HL-60/S4 treated with retinoic acid at 250 ng/mL for 4 days and 3 days (cell line): ENCODE data around the gene SLC2A5.

ENCODE experiments used
- in situ Hi-C: fragments of 300-500 bp; cut with MboI; formaldehyde crosslinking; loops from 2 replicates; pipeline ENCODE4 v1.7.0; 2022; ENCODE audit warnings: low sequenced_read_pairs

The SLC2A5 gene

DNA sequence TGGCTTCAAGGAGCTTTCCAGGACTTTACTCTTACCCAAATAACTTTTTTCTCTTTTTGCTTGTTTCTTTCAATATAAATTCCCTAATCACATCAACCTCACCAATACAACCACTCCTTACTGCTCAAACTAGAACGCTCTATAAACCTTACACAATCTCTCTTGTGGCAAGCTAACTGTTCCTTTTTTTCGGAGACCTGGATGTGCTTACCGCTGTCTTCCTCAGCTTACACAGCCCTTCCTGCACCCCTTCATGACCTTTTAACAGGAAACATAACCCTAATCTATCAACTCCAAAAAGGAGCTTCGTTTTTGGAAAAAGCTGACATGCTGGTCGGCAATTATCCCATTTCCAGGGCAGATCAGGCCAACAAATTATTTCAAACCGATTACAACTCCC lies 24.1 kb upstream of the SLC2A5 start:
- in situ Hi-C loops = no loop called here

DNA sequence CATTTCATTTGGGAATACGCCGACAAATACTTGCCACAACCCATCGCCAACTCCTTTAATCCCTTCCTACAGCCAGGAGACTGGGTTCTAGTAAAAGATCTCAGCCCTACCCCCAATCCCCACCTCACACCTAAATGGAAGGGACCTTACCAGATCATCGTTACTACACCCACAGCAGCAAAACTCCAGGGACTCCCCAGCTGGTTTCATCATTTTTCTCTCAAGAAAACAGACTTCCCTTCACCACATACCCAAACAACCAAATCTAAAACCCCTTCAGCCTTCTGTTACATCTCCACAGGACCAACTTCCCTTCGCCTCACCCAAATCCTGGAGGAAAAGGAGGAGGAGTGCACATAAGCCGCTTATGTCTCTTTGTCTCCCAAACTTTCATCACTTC lies 23.7 kb upstream of the SLC2A5 start:
- in situ Hi-C loops = no loop called here

DNA sequence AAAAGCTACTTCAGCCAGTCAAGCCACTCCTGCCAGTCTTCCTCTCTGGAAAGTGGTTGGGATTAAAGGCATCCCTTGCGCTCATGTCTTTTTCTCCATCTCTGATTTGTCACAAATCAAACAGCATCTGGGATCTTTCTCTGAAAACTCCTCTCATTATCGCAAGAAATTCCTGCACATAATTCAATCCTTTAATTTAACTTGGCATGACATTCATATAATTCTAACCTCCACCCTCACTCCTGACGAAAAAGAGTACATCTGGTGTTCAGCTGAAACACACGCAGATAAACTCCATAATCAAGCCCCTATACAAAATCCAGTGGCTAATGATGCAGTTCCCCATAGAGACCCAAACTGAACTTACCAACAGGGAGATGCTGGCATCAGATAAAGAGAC lies 19.4 kb upstream of the SLC2A5 start:
- in situ Hi-C loops = no loop called here

DNA sequence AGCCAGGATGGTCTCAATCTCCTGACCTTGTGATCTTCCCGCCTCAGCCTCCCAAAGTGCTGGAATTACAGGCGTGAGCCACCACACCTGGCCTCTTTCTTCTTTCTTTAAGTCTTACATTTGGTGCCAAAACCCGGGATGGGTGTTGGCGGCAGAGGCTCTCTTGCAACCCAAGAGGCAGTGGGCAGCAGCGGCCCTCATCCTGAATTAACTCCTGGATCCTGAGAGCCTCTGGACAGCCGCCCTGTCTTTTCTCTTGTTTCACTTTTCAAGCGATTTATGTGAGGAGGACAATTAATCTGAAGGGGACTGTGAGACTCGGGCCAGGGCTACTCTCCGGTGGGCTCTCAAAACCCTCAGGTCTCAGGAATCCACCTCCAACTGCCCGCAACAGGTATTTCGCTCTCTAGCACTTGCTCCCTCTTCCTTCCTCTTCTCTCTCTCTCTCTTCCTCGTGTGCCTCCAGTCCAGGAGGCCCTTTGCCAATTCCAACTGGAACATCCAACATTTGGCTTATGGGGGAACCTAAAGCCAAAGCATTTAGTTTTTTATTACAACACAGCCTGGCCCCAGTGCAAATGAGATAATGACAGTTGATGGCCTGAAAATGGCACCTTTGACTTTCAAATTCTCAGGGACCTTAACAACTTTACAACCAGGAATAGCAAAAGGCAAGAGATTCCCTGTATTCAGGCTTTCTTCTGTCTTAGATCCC lies 18.1 kb upstream of the SLC2A5 start:
- in situ Hi-C loops = no loop called here

DNA sequence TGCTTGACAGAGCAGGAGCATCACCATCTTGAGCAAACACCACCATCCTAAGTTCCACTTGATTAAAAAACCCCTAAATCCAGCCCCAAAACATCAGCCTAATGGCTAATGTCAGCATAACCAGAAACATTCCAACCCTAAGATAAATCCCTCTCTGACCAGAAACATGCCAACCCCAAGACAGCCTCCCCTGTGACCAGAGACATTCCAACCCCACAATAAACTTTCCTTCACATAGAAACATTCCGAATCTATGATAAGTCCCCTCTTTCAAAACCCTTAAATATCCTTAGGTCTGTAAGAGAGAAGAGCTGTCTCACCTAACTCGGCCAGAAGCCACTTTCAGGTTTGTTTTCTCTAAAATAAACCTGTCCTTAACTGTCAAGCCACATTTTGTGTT lies 17.4 kb upstream of the SLC2A5 start:
- in situ Hi-C loops = no loop called here

DNA sequence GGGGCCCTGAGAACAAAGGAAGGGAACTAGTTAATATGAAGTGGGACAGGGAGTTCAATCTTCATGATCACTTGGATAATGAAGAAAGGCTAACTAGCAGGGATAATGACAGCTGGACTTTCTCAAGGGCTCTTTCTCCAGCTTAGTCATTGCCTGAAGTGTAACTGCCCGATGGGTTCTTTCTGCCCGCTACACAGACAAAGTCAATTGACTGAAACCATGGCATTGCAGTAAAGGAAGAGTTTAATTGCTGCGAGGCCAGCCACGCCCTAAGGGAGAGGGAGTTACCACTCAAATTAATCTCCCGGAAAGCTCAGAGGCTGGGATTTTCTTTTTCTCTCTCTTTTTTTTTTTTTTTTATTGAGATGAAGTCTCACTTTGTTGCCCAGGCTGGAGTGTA lies 16.6 kb upstream of the SLC2A5 start:
- in situ Hi-C loops = no loop called here

DNA sequence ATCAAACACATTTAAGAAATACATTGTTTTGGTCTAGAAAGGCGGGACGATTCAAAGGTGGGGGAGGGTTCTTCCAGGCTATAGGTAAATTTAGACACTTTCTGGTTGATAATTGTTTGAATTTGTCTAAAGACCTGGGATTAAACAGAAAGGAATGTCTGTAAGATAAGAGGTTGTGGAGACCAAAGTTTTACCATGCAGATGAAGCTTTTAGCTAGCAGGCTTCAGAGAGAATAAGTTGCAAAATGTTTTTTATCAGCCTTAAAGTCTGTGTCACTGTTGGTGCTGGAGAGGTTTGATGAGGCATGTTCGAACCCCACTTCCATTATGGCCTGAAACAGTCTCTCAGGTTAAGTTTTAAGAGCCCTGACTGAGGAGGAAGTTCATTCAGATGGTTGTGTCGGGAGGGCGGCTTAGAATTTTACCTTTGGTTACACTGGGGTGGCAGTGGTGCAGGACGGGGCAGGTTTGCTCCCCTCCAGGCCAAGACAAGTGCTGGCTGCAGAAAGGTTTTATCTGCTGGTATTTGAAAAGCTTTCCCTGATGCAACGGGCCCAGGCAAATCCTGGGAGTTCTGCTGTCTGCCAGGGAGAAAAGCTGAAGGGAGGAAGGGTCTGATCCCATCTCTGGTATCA lies 16.0 kb upstream of the SLC2A5 start:
- in situ Hi-C loops = no loop called here

DNA sequence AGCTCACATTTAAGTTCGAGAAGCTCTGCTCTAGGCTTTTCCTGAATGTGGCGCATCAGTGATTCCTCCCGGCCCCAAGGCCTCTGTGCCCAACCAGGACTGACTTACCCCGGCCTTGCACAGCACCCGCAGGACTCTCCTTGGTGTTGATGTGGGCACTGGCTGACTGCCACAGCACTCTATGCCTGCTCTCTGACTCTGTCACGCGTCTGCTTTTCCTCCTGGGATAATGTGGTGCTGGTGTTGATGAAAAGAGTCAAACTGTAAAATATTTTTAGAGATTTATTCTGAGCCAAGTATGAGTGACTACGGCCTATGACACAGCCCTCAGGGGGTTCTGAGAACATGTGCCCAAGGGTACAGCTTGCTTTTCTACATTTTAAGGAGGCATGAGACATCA lies 15.5 kb upstream of the SLC2A5 start:
- in situ Hi-C loops = no loop called here

DNA sequence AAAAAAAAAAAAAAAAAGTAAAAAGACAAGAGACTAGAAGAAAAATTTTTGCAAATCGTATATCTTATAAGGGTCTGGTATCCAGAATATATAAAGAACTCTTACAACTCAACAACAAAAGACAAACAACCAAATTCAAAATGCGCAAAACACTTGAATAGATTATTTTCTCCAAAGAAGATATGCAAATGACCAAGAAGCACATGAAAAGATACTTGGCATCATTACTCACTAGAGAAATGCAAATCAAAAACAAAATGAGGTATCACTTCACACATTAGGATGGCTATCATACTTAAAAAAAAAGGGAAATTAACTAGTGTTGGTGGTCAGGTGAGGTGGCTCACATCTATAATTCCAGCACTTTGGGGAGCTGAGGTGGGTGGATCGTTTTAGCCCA lies 12.0 kb upstream of the SLC2A5 start:
- in situ Hi-C loops = no loop called here

DNA sequence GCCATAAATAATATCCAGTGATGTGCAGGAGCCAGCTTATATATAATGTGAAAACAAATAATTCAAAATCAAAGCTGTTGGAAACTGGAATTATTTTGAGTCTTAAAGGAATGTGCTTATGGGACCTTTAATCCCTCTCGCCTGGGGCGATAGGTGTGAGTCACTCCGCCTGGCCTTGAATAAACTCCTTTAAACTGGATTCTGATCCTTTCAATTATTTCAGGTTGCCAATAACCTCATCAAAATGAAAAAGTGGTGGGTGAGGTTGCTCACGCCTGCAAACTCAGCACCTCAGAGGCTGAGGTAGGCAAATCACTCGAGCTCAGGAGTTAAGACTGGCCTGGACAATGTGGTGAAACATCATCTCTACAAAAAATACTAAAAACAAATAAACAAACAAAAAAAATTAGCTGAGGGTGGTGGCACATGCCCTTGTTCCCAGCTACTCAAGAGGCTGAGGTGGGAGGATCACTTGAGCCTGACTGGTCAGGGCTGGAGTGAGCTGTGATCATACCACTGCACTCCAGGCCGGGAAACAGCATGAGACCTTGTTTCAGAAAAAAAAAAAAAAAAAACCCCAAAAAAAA lies 11.4 kb upstream of the SLC2A5 start:
- in situ Hi-C loops = no loop called here

DNA sequence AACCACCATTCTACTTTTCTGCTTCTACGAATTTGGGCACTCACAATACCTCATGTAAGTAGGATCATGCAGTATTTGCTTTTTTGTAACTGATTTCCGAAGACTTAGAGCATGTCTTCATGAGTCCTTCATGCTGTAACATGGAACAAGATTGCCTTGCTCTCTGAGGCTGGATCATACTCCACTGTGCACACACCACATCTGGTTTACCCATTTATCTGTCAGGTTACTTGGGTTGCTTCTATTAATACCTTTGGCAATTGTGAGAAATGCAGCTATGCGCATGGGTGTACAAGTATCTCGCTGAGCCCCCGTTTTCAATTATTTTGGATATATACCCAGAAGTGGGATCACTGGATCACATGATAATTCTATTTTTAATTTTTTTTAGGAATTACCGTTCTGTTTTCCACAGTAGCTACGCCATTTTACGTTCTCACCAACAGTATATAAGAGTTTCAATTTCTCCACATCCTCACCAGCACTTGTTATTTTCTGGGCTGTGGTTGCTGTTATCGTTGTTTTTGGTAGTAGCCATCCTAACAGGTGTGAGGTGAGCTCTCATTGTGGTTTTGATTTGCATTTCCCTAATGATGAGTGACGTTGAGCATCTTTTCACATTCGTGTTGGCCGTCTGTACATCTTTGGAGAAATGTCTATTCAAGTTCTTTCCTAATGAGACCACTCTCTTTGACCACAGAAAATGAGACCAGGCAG lies 10.7 kb upstream of the SLC2A5 start:
- in situ Hi-C loops = no loop called here

DNA sequence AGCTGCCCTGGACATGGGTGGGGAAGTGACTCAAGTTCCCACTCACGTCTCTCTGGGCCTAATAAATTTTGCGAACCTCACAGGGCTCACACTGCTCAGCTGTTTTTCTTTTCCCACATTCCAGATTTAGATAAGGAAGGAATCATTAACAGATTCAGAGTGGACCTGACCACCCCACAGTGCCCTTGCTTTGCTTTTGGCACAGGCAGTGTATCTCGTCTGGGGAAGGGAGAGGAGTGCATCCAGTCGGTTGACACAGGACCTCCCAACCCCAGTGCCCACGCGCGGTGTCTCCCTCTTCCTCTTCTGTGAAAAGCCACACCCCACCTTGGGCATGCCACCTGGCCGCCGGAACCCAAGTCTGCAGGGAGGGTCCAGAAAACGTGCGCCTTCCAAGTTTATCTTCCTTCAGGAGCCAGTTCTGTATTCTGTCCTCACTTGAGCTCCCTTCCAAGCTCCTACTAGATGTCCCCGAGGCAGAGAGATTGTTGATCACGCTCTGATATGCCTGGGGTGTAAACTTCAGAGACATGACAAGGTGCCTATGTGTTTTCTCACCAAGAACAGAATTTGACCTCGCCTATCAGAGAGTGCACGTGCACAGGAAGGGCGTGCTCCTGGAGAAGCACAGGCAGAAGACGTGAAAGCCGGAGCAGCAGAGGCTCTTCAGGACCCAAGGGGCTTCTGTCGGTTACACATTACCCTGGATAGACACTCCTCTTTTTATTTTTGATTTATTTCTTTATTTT lies 9.5 kb upstream of the SLC2A5 start:
- in situ Hi-C loops = no loop called here

DNA sequence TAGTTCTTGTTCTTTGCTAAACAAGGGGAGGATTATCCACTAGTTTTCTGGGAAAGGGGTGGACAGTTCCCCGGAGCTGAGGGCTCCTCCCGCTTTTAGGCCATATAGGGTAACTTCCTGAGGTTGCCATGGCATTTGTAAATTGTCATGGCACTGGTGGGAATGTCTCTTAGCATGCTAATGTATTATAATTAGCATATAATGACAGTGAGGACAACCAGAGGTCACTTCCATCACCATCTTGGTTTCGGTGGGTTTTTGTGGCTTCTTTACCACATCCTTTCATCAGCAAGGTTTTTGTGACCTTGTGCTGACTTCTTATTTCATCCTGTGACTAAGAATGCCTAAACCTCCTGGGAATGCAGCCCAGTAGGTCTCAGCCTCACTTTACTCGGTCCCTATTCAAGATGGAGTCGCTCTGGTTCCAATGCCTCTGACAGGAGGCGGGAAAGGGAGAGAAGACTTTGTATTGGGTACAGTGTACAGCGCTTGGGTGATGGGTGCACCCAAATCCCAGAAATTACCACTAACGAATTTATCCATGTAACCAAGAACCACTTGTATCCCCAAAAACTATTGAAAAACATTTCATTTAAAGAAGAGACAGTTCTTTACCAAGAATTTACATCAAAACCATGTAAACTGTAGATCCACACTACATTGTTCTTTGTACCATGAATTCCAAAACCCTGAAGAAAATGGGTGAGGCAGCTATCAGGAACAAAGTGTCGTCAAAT lies 8.7 kb upstream of the SLC2A5 start:
- in situ Hi-C loops = no loop called here

DNA sequence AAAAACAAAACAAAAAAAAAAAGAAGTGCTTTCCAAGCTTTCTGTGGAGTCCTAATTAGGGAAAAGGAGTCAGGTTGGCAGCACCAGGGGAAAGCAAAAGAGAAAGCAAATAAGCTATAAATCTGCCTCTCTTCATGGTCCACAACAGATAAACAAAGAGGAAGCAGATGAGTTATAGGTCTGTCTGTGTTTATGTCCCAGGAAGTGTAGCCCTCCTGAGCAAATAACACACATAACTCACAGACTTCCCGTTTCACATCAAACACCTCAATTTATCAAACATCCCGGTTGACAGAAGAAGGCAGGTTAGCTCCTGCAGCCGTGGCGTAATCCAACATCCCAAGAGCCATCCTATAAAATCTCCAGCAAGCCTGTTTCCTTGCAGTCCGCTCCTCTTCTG lies 5.6 kb upstream of the SLC2A5 start:
- in situ Hi-C loops = no loop called here

DNA sequence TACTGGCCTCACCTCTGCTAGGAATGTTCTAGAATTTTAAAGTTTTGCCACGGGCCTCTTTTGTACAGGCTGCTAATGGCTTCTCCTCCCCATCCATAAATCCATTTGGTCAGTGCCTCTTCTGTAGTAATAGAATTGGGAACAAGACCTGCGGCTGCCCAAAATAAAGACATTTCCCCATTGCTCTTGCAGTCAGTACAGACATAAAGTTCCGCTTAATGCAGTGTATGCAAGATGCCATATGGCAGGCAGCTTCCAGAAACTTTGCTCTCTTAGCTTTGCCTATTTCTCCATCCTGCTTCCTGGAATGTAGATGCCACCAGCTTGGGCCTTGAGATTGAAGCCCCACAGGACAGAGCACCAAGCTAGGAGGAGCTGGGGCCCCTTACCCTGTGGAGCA lies 3.7 kb upstream of the SLC2A5 start:
- in situ Hi-C loops = no loop called here

DNA sequence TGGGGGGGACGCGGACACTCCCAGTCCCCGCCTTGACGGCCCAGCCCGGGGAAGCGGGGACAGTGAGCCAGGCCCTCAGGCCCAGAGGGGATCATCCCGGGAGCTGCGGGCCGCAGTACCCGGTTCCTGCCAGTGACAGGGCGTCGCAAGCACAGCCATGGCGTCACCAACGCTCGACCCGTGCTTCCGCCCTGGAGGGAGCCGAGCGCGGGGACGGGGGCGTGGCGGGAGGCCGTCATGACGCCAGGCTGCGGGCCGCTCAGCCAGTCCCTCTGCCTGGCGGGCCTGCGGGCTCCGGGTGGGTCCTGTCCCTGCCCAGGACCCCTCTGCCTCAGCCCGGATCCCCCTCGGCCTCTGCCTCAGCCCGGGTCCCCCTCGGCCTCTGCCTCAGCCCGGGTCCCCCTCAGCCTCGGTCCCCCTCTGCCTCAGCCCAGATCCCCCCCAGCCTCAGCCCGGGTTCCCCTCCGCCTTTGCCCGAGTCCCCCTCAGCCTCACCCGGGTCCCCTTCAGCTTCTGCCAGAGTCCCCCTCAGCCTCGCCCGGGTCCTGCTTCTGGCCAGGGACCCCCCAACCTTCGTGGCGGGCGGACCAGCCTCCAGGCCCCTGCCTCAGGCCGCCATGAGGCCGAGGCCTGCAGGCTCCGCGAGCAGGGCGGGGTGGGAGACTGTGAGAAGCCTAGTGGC lies 2.3 kb upstream of the SLC2A5 start:
- in situ Hi-C loops = no loop called here

DNA sequence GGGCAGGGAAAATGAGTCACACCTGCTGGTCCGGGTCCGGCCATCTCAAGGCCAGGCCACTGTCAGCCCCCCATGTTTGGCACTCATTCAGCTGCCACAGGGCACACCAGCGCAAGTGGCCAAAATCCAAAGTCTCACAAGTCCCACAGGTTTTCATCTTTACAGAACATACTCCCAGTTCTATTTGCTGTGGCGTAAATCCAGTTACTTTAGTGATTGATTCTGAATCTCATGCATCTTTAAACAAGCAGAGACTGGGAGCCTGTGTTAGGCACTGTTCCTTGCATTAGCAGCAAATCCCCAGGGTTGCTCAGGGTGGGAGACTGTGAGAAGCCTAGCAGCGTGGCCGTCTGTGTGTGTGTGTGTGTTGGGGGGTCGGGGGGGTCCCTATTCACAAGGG lies 1.1 kb upstream of the SLC2A5 start:
- in situ Hi-C loops = no loop called here

DNA sequence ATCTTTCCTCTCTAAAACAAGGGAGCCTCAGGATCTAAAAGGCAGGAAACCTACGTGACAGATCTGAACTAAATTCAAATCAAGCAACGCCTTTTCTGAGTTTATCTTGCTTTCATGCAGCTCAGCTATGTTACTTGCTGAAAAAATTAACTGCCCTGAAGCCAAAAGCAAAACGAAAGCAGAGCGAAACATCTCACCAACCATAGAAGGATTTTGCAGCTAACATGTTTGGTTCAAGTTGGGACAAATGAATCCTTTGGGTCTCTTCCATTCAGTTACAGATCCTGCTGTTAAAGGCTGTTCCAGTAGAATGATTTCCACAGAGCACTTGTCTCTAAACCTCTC lies 482 bp downstream of the SLC2A5 start:
- in situ Hi-C loops = no loop called here

DNA sequence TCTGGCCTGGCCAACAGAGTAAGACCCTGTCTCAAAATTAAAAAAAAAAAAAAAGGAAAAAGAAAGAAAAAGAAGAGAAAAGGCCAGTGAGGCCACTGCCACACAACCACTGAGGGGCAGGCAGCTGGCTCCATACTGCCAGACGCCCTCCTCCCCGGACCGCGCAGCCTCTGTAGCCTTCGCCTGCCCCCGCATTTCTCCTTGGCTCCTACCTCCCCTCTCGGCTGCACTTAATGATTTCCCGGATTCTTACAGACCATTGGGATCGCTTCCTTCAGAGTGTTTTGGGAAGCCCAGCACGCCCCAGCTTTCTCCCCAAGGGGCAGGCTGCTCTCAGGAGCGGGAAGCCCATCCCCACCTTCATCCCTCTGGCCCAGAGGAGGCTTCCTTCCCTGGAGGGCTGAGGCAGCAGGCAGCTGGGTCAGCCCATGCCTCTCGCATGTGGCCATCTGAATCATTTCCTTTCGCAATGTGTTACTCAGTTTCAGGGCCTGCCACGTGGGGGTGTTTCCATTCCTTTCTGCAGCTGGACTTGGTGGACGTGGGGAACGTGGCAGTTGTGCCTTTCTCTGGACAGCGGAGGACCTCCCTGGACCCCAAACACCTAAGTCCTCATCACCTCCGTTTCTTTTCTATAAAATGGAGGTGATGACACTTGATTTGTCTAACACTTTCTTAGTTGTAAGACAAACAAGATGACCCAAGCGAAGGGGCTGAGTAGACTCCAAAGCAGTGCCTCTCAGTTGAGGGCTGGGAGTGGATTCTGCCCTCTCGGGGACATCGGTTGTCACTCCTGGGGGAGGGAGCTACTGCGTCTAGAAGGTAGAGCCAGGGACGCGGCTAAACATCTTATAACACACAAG lies 2.3 kb downstream of the SLC2A5 start:
- in situ Hi-C loops = no loop called here
